Caki2 (cell line): ENCODE results near the gene TOMM70. TPM values are rescaled to one million over a fixed set of nuclear protein-coding genes. Genes with fewer than 3 reads are reported as not detected.
"Not testable (repeated sequence)": the region's sequence is repeated elsewhere in the genome, so short reads cannot be mapped to it uniquely, and the experiment has no call there.

ENCODE experiments used
- DNase-seq: peaks from one replicate; pipeline ENCODE4 v3.0.0-alpha.2; 2015; ENCODE audit warnings: low read depth
- in situ Hi-C: cut with HindIII; loops from 2 replicates; pipeline ENCODE4 v1.10.0; 2016; ENCODE audit warnings: low sequenced_read_pairs, low pct_unique_long_range_greater_than_20kb, mixed read lengths
- total RNA-seq: library from RNA; depleted of rRNA; stranded (reverse); fragments of >200 nt; shearing (Covaris generic); gene quantifications from 2 replicates; pipeline ENCODE4 v1.2.3, GENCODE V29; 2014; ENCODE audit warnings: low replicate concordance

TOMM70 gene
- total RNA-seq, 1 experiment from 2014 or later: 42.6 TPM

DNA sequence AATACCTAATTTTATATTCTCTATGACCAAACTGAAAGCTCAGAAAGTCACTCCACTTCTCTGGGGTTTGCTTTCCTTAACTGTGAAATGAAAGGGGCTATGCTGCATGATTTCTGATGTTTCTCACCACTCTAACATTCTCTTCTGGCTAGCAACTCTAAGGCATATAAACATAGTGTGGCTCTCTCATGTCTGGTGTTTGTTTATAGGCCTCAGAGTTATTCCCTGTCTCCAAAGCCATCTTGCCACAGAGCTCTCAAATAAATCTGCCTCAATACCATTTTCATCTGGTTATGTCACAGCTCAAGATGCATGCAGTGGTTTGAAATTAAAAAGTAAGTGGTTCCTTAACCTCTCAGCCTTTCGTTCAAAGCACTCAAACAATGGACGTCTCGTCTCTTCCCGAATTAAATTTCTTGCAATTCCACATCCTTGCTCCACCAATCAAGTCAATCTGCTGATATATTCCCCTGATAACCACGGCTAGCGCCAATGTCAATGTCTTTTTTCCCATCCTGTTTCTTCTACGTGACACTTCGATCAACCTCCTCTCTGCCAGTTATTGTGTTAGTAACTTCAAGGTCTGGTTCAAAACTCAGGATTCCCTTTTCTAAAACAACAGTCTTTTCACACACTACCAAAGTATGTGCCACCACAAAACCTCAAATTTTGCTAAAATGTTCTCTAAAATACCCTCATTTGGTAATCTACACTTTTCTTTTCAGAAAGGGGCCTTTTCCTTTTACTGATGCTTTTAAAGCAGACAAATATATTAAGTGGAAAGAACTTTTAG, 16.0 kb downstream of the TOMM70 start:
- no peak for DNase-seq
- in situ Hi-C loops: no loop called here

DNA sequence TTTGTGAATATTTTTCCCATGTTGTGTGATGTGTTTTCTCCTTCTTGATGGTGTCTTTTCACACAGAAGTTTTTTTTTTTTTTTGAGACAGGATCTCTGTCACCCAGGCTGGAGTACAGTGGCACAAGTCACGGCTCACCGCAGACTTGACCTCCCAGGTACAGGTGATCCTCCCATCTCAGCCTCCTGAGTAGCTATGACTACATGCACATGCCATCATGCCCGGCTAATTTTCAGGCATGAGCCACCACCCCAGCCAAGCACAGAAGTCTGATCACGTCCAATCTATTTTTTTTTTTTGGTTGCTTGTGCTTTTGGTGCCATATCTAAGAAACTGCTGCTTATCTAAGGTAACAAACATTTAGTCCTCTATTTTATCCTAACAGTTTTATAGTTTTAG, 24.6 kb downstream of the TOMM70 start:
- in situ Hi-C loops: no loop called here
- no peak for DNase-seq

- in situ Hi-C loops: no loop called here
- DNase-seq: no peak
Measured at GRCh38 chr3:100374521-100374920, 26.4 kb downstream of the TOMM70 start.

DNA sequence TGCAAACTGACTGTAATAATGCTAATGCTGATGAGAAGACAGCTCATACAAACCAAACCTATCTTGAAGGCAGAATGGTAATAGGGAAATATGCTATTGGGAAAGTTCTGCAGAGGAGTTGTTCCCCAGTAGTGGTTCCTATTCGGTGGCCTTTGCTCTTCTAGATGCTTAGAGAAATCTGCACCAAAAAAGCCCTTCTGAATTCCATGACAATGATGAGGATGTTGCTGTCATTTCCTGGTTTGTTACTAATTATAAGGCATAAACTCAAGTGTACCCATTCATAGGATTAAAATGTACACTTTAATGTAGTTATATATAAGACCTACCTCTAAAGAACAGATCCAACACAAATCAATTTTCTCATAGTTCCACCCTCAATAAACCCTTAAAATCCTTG, 30.1 kb downstream of the TOMM70 start:
- in situ Hi-C loops: no loop called here
- no peak for DNase-seq

DNA sequence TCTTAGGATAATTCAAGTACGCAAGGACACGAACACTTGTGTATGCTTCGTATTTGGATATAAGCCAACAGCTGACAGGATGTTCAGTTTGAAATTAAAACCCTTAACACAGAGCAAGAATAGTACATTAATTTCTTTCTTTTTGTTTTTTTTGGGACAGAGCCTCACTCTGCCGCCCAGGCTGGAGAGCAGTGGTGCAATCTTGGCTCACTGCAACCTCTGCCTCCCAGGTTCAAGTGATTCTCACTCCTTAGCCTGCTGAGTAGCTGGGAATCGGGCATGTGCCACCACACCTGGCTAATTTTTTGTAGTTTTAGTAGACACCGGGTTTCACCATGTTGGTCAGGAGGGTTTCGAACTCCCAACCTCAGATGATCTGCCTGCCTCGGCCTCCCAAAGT, 32.4 kb downstream of the TOMM70 start:
- no peak for DNase-seq
- in situ Hi-C loops: no loop called here

GRCh38 chr3:100366424-100366823, 34.5 kb downstream of the TOMM70 start:
- DNase-seq: no peak
- in situ Hi-C loops: no loop called here

- DNase-seq: no peak
- in situ Hi-C loops: no loop called here
Measured at GRCh38 chr3:100364421-100364820, 36.5 kb downstream of the TOMM70 start.

DNA sequence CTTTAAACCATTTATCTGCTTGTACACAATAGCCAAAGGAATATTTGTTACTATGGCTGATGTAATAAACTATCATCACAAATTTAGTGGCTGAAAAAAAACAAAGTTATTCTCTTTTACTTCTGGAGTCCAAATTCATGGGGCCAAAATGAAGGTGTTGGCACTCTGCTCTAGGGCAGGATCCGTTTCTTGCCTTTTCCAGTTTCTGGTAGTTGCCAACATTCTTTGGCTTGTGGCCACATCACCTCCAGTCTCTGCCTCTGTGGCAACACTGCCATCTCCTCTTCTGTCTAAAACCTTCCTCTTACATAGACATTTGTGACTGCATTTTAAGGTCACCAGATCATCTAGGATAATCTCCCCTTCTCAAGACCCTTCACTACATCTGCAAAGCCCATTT, 39.0 kb downstream of the TOMM70 start:
- DNase-seq: no peak

DNA sequence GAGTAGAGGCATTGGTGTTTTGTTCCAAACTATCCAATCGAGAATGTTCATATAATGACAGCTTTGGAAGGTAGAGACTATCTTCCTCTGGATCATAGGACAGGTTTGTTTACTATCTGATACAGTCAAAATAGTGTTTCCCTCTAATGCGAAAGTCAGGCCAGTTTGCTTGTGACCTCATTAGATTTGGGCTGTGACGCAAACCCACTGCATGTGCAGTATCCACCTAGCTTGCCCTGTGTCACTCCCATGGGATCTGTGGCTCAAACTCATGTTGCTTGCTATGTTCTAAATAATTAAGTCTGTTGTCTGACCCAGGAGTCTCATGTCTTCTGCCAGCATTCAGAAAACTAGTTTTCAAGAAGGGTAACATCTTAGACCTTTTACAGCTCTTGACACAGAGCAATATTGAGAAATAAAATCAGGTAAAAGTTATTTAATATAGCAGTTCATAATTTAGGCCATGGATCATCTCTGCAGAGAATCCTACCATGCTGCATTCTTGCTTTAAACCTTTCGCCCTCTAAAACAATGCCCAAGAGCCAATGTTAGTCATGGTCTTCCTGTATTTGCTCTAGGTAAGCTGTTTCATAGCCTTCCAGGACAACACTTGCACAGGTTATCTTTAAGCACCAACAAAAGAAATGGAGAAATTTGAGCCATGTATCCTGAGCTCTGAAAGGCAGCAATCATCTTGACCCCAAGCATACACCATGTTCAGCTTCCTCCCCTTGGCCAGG, 40.0 kb downstream of the TOMM70 start:
- in situ Hi-C loops: no loop called here

More for the DNA sequence above, 39.0 kb downstream of the TOMM70 start:
- in situ Hi-C loops: no loop called here

DNA sequence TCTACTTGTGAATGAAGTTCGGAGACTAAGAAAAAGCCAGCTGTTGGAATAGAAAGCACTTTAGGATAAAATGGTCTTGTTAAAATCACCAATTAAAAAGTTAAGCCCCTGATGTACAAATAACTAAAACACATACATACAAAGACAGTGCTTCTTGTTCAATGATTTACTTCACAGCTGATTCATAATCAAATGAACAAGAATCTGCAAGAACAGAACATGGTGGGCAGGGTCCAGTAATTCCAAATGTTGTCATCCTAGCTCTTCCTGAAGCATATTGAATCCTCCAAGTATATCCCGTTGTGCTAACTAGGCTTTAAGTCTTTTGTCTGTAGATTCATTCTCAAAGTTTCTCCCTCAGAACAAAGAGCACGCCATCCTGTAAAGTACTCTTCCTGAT, 41.9 kb downstream of the TOMM70 start:
- in situ Hi-C loops: no loop called here
- no peak for DNase-seq

More for the DNA sequence above, 40.0 kb downstream of the TOMM70 start:
- no peak for DNase-seq

GRCh38 chr3:100358413-100358812, 42.5 kb downstream of the TOMM70 start:
- in situ Hi-C loops: no loop called here
- no peak for DNase-seq

GRCh38 chr3:100354850-100355249, 46.0 kb downstream of the TOMM70 start:
- in situ Hi-C loops: no loop called here
- no peak for DNase-seq

GRCh38 chr3:100352296-100353231, 48.3 kb downstream of the TOMM70 start:
- in situ Hi-C loops: no loop called here

DNA sequence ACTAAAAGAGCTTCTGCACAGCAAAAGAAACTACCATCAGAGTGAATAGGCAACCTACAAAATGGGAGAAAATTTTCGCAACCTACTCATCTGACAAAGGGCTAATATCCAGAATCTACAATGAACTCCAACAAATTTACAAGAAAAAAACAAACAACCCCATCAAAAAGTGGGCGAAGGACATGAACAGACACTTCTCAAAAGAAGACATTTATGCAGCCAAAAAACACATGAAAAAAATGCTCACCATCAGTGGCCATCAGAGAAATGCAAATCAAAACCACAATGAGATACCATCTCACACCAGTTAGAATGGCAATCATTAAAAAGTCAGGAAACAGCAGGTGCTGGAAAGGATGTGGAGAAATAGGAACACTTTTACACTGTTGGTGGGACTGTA, 49.1 kb downstream of the TOMM70 start:
- in situ Hi-C loops, DNase-seq: not testable (repeated sequence)

More at GRCh38 chr3:100352296-100353231, 48.3 kb downstream of the TOMM70 start:
- no peak for DNase-seq

- in situ Hi-C loops: no loop called here
- no peak for DNase-seq
Measured at GRCh38 chr3:100348727-100349126, 52.2 kb downstream of the TOMM70 start.

GRCh38 chr3:100340527-100340926, 60.4 kb downstream of the TOMM70 start:
- no peak for DNase-seq
- in situ Hi-C loops: no loop called here

- no peak for DNase-seq
- in situ Hi-C loops: no loop called here
Measured at GRCh38 chr3:100339786-100340185, 61.1 kb downstream of the TOMM70 start.

DNA sequence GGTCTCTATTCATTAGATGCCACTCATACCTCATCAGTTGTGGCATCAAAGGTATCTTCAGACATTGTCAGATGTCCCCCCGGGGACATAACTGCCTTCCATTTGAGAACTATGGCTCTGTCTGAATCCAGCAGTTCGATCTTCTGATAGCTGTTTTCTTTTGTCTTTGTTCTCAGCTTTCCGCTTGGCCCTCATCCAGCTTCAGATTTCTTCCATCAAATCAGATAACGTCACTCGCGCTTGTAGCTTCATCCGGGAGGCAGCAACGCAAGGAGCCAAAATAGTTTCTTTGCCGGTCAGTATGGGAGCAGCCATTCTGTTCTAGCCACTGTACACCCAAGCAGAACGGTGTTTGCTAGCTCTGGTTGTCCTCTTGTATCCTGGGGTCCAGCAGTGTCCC, 62.0 kb downstream of the TOMM70 start:
- in situ Hi-C loops: no loop called here
- no peak for DNase-seq

DNA sequence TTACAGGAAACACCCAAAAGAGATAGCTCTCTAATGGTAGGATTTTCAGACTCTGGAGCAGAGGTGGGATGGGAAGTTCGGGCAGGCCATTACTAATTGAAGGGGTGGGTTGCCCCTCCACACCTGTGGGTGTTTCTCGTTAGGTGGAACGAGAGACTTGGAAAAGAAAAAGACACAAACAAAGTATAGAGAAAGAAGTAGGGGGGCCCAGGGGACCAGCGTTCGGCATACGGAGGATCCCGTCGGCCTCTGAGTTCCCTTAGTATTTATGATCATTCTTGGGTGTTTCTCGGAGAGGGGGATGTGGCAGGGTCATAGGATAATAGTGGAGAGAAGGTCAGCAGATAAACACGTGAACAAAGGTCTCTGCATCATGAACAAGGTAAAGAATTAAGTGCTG, 64.7 kb downstream of the TOMM70 start:
- DNase-seq, in situ Hi-C loops: not testable (repeated sequence)
